A549 treated with Hydrocortisone at 1 μM for 4 hours (cell line): ENCODE data around the gene CSAG3. TPM values are rescaled to one million over a fixed set of nuclear protein-coding genes. Genes with fewer than 3 reads are reported as not detected.

ENCODE experiments used
- total RNA-seq: library from RNA; stranded (reverse); fragments of 200-300 nt; extraction: Qiagen RNA extraction; gene quantifications from 5 replicates; pipeline ENCODE4 v1.2.3, GENCODE V29; 2022

The CSAG3 gene
- total RNA-seq, result not detected in 5 replicates

DNA sequence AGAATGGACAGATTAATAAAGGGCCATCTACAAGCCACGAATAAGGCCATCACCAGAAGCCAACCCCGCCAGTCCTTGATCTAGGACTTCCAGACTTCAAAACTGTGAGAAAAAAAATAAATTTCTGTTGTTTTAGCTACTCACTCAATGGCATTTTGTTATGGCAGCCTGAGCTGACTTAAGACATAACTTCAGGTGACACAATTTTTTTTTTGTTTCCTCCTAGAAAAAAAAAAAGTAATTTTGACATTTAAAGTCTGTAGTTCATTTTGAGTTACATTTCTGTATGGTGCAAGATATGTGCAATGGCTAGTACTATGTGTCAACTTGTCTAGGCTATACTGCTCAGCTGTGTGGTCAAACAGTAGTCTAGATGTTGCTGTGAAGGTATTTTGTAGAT is at the start of gene CSAG3:
Gene CSAG3 (plus strand): TSS at position 301 of the 400 bp plus-strand sequence.

DNA sequence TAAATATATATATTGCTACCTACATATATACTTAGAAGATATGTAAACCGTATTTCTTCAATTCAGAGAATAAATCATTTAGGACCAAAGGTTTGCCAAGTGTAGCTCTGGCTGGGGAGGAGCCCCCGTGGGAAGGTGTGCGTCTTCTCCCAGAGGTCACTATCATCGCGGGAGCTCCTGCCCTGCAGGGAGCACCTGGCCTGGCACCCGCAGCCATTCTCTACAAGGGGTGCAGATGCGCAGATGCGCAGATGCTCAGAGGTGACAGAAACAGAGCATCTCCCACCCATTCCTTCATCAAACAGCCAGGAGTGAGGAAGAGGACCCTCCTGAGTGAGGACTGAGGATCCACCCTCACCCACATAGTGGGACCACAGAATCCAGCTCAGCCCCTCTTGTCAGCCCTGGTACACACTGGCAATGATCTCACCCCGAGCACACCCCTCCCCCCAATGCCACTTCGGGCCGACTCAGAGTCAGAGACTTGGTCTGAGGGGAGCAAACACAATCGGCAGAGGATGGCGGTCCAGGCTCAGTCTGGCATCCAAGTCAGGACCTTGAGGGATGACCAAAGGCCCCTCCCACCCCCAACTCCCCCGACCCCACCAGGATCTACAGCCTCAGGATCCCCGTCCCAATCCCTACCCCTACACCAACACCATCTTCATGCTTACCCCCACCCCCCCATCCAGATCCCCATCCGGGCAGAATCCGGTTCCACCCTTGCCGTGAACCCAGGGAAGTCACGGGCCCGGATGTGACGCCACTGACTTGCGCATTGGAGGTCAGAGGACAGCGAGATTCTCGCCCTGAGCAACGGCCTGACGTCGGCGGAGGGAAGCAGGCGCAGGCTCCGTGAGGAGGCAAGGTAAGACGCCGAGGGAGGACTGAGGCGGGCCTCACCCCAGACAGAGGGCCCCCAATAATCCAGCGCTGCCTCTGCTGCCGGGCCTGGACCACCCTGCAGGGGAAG is 44.9 kb upstream of the CSAG3 start, which contains the start of gene MAGEA2B:
Gene MAGEA2B (plus strand): TSS at position 814 of the 973 bp plus-strand sequence. CDS start 2,479 bp downstream, outside the sequence.

DNA sequence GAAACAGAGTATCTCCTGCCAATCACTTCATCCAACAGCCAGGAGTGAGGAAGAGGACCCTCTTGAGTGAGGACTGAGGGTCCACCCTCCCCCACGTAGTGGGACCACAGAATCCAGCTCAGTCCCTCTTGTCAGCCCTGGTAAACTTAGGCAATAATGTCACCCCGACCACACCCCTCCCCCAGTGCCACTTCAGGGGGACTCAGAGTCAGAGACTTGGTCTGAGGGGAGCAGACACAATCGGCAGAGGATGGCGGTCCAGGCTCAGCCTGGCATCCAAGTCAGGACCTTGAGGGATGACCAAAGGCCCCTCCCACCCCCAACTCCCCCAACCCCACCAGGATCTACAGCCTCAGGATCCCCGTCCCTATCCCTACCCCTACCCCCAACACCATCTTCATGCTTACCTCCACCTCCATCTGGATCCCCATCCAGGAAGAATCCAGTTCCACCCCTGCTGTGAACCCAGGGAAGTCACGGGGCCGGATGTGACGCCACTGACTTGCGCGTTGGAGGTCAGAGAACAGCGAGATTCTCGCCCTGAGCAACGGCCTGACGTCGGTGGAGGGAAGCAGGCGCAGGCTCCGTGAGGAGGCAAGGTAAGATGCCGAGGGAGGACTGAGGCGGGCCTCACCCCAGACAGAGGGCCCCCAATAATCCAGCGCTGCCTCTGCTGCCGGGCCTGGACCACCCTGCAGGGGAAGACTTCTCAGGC is 25.6 kb upstream of the CSAG3 start, which contains the start of the genes CSAG1 and MAGEA12:
Gene CSAG1 (minus strand): TSS at position 461 of the 715 bp plus-strand sequence. CDS start 1,261 bp downstream, outside the sequence.
Gene MAGEA12 (plus strand): TSS at position 497 of the 715 bp plus-strand sequence. CDS start 2,405 bp downstream, outside the sequence.

DNA sequence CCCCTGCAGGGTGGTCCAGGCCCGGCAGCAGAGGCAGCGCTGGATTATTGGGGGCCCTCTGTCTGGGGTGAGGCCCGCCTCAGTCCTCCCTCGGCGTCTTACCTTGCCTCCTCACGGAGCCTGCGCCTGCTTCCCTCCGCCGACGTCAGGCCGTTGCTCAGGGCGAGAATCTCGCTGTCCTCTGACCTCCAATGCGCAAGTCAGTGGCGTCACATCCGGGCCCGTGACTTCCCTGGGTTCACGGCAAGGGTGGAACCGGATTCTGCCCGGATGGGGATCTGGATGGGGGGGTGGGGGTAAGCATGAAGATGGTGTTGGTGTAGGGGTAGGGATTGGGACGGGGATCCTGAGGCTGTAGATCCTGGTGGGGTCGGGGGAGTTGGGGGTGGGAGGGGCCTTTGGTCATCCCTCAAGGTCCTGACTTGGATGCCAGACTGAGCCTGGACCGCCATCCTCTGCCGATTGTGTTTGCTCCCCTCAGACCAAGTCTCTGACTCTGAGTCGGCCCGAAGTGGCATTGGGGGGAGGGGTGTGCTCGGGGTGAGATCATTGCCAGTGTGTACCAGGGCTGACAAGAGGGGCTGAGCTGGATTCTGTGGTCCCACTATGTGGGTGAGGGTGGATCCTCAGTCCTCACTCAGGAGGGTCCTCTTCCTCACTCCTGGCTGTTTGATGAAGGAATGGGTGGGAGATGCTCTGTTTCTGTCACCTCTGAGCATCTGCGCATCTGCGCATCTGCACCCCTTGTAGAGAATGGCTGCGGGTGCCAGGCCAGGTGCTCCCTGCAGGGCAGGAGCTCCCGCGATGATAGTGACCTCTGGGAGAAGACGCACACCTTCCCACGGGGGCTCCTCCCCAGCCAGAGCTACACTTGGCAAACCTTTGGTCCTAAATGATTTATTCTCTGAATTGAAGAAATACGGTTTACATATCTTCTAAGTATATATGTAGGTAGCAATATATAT is 5.0 kb upstream of the CSAG3 start, which contains the start of gene MAGEA2:
Gene MAGEA2 (minus strand): TSS at position 157 of the 965 bp plus-strand sequence. CDS start 2,479 bp downstream, outside the sequence.

DNA sequence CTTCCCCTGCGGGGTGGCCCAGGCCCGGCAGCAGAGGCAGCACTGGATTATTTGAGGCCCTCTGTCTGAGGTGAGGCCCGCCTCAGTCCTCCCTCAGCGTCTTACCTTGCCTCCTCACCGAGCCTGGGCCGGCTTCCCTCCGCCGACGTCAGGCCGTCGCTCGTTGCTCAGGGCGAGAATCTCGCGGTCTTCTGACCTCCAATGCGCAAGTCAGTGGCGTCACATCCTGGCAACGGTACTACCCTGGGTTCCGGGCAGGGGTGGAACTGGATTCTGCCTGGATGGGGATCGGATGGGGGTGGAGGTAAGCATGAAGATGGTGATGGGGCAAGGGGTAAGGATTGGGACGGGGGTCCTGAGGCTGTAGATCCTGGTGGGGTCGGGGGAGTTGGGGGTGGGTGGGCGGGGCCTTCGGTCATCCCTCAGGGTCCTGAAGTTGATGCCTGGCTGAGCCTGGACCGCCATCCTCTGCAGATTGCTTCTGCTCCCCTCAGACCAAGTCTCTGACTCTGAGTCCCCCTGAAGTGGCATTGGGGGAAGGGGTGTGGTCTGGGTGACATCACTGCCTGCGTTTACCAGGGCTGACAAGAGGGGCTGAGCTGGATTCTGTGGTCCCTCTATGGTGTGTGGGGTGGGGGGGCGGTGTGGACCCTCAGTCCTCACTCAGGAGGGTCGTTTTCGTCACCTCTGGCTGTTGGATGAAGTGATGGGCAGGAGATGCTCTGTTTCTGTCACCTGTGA is 10.7 kb downstream of the CSAG3 start, which contains the start of gene MAGEA6:
Gene MAGEA6 (minus strand): TSS at position 141 of the 741 bp plus-strand sequence. CDS start 2,039 bp downstream, outside the sequence.

Other genes starting within 250 kb of the CSAG3 start
- 0.13 to 0.23 TPM (median 0.20 TPM) in 5 replicates for gene GABRQ, start 121.3 kb upstream of the CSAG3 start, total RNA-seq
- gene MAGEA3, start 60.4 kb upstream of the CSAG3 start, total RNA-seq, result 2.5 to 5.0 TPM (median 2.7 TPM) in 5 replicates
- gene CSAG2, start 49.9 kb upstream of the CSAG3 start, total RNA-seq, result not detected in 5 replicates
- gene MAGEA2B, start 44.6 kb upstream of the CSAG3 start, total RNA-seq, result 0.07 to 0.10 TPM in 2 of 5 replicates, not detected in the others
- 0.17 to 0.40 TPM (median 0.17 TPM) in 3 of 5 replicates, not detected in the others for gene CSAG1, start 25.5 kb upstream of the CSAG3 start, total RNA-seq
- 0.09 to 0.22 TPM (median 0.14 TPM) in 5 replicates for gene MAGEA12, start 25.5 kb upstream of the CSAG3 start, total RNA-seq
- 0.06 to 0.29 TPM (median 0.07 TPM) in 3 of 5 replicates, not detected in the others for gene MAGEA2, start 5.4 kb upstream of the CSAG3 start, total RNA-seq
- 11.0 to 13.6 TPM (median 12.4 TPM) in 5 replicates for gene MAGEA6, start 10.5 kb downstream of the CSAG3 start, total RNA-seq
- gene CETN2, start 71.5 kb downstream of the CSAG3 start, total RNA-seq, result 70.7 to 82.0 TPM (median 74.4 TPM) in 5 replicates
- gene NSDHL, start 71.8 kb downstream of the CSAG3 start, total RNA-seq, result 44.0 to 46.7 TPM (median 44.2 TPM) in 5 replicates
- 6.9 to 9.0 TPM (median 7.5 TPM) in 5 replicates for gene ZNF185, start 138.8 kb downstream of the CSAG3 start, total RNA-seq
- gene PNMA5, start 234.9 kb downstream of the CSAG3 start, total RNA-seq, result not detected in 5 replicates